ENCODE measurements around the gene TRAK1.

Gene TRAK1

DNA sequence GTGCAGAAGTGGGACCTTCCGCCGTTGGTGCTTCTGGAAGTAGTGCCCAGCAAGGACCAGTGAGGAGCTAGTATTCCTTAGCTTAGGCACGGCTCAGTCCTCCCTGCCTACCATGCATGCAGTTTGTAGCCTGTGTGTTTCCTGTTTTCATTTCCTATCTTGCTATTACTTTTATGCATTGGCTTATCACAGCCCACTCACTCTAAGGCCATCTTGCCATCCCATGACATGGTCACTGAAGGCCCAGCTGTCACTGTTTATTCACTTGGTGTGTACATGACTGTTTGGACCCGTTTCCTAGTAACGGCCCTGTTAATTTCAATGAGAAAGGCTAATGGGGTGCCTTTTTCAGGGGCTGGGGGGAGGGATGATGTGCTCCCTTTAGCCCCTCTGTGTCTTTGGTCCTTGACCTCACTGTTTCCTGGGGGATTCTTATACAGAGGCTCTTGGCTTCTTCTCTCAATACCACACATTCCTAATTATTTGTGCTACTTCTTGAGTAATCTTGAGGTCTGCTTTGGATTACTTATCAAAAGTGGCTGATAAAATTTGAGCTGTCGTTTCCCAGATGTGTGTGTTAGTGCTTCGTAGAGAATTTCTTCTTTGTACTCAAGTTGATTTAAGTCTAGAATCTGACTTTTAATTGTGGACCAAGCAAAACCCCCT lies 24.5 kb upstream of the TRAK1 start:
- no peak for DNase-seq (ENCODE audit: low read depth in 3 of 3, low spot score in 1 of 3)

DNA sequence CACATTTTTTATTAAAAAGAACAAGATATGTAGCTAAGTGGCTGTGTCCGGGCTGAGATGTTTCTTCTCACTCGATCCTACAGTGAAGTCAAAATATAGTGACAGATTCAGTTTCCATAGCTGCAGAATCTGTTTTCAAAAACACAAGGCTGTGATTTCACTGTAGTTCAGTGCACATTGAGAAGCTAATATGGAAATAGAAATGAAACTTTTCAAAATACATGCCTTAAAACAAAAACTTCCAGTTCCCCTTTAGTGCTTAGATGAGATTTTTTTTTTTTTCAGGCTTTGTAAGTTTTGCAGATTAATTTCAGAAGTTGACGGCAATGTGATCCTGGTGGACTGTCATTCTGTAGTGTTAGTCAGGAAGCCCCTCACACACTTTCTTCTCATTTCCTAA lies 23.8 kb upstream of the TRAK1 start:
- DNase-seq (ENCODE audit: low read depth in 3 of 3, low spot score in 1 of 3): no peak

DNA sequence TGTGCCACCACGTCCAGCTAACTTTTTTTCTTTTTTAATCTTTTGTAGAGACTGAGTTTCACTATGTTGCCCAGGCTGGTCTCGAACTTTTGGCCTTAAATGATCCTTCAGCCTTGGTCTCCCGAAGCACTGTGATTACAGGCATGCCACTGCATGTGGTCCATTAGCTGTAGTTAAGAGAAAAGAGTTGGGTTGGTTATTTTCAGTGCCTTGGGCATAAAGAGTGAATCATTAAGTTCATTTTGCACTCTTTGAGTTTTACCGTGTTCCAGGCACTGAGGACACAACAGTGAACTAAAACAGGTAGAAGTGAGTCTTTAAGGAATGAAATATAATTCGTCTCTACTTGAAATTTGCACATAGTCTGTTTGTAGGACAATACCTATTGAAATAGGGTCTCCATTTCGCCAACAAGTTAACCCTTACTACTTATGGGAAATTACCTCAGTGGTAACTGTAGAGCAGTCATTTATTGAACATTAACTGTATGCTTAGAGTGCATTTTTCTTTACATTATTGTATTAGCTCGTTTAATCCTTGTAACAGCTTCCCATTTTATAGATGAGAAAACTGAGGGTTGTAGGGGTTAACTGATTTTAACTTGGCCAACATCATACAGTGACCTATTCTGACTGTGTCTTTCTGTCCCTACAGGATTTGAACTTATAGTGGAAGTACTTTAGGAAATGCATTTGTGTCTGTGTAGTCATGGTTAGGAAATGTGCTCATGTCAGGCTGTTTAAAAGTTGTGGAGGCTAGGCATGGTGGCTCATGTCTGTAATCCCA lies 22.7 kb upstream of the TRAK1 start:
- no peak for DNase-seq (ENCODE audit: low read depth in 3 of 3, low spot score in 1 of 3)

GRCh38 chr3:42070089-42070488 lies 21.1 kb upstream of the TRAK1 start:
- DNase-seq (ENCODE audit: low read depth in 3 of 3, low spot score in 1 of 3): no peak

DNA sequence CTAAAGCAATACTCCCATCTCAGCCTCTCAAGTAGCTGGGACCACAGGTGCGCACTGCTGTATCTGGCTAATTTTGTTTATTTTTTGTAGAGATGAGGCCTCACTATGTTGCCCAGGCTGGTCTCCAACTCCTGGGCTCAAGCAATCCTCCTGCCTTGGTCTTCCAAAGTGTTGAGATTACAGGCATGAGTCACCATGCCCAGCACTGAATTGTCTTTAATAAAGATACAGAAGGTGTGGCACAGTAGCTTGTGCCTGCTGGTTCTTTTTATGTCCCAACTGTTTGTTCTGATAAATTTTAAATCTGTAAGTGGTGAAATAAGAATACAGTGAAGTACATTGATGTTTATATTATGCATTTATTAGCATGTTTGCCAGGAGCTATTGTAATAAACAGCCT lies 20.6 kb upstream of the TRAK1 start:
- DNase-seq (ENCODE audit: low read depth in 3 of 3, low spot score in 1 of 3): no peak

GRCh38 chr3:42071904-42072812 lies 19.0 kb upstream of the TRAK1 start:
- no peak for DNase-seq (ENCODE audit: low read depth in 3 of 3, low spot score in 1 of 3)

DNA sequence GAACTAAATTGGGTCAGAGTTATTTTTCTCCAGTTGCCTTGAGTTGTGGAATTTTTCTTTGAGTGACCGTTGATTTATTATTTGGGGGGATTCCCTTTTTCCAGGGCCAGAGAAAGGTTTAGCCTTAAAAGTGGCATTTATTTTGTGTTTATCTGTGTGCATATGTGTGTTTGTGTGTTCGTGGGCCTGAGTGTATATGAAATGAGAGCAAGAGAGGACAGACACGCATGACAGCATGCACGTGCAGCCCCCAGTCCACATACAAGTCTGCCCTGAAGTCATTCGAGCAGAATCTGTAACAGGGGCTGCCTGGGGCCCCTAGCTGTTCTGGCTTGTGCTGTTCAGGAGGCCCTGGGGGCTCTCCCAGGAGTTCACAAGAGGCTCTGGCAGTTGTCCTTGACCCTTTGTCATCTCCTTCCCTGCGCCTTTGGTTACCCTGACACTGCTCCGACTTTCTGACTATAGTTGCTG lies 18.3 kb upstream of the TRAK1 start:
- no peak for DNase-seq (ENCODE audit: low read depth in 3 of 3, low spot score in 1 of 3)

DNA sequence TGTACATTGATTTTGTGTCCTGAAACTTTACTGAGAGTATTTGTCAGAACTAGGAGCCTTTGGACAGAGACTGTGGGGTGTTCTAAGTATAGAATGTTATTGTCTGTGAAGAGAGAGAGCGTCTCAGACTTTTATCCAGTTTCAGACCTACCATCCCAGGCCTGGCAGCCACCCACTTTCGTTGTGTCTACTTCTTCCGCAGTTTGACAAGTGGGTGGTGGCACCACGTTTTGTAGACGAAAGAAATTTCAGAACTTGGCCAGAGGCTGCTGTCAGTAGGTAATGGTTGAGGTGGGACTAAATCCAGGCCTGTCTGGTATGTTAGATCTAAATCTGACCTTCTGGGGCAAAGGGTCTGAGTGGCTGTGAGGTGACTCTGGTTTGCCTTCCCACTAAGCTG lies 13.4 kb upstream of the TRAK1 start:
- DNase-seq (ENCODE audit: low read depth in 3 of 3, low spot score in 1 of 3): no peak

GRCh38 chr3:42078677-42079076 lies 12.5 kb upstream of the TRAK1 start:
- DNase-seq (ENCODE audit: low read depth in 3 of 3, low spot score in 1 of 3): no peak

GRCh38 chr3:42079701-42080452 lies 11.3 kb upstream of the TRAK1 start:
- DNase-seq (ENCODE audit: low read depth in 3 of 3, low spot score in 1 of 3): no peak

DNA sequence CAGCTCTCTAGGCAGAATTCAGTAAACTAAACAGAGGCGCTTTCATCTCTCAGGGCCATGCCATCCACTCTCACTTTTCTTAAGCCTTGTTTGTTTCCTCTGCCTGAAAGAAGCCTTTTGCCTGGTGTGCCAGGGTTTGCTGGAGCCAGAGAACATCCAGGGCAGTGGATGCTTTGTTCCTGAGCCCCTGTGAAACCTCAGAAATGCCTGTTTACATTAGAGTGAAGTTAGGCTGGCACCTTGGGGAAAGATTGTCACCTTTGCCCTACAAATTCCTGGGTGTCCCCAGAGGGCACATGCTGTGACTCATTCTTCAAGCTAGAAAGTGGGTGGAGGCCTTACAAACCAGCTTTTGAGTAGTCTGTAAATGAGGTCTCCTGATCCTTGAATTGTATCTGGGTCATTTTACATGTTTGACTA lies 10.7 kb upstream of the TRAK1 start:
- DNase-seq (ENCODE audit: low read depth in 3 of 3, low spot score in 1 of 3): no peak

GRCh38 chr3:42081838-42082473 lies 9.2 kb upstream of the TRAK1 start:
- DNase-seq (ENCODE audit: low read depth in 3 of 3, low spot score in 1 of 3): no peak

- DNase-seq (ENCODE audit: low read depth in 3 of 3, low spot score in 1 of 3): no peak
These were observed 6.6 kb upstream of the TRAK1 start for GRCh38 chr3:42084586-42084985.

DNA sequence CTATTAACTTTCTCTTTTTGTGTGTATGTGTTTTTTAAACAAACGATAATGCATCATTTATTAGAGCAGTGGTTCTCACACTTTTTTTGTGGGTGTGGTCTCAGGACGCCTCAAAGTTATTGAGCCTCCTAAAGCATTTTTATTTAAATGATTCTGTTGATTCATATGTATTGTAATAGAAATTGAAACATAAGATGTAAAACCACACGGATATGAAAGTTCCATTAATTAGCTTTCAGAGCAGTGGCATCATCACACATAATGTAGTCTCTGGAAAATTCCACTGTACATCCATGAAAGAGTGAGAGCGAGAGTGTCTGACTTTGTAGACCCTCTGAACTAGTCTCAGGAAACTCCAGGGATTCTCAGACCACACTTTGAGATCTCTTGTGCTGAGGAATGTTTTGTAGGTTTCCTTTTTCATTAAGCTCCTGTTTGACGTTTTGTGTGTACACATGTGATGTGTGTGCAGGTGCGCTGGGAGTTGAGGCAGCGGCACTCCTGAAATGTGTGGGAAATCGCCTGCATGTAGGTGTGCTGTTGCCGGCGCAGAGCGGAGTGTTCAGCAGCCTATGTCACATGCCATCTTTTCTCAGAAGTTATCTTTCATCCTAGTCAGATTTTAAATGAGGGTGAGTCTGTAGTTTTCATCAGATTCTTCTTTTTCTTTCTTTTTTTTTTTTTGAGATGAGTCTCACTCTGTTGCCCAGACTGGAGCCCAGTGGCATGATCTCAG lies 5.3 kb upstream of the TRAK1 start:
- DNase-seq (ENCODE audit: low read depth in 3 of 3, low spot score in 1 of 3): no peak

- no peak for DNase-seq (ENCODE audit: low read depth in 3 of 3, low spot score in 1 of 3)
These were observed 2.2 kb upstream of the TRAK1 start for GRCh38 chr3:42088803-42089530.

DNA sequence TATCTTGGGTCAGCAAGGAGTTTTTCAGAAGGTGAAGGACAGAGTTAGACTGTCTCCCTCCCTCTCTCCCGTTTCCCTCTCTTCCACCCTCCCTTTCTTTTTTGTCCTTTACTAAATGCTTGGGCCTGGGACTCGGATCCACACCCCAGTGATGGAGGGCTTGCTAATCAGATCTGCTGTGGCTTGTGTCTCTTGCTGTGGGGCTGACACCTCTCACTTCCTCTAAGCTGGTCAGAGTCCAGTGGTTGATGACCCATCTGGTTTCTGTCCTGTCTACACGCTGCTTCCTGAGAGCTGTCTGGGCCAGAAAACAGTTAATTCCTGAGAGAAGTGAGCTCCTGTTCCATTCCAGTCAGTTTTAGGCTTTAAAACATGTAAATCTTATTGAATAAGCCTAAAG lies 849 bp downstream of the TRAK1 start:
- DNase-seq (ENCODE audit: low read depth in 3 of 3, low spot score in 1 of 3): no peak

DNA sequence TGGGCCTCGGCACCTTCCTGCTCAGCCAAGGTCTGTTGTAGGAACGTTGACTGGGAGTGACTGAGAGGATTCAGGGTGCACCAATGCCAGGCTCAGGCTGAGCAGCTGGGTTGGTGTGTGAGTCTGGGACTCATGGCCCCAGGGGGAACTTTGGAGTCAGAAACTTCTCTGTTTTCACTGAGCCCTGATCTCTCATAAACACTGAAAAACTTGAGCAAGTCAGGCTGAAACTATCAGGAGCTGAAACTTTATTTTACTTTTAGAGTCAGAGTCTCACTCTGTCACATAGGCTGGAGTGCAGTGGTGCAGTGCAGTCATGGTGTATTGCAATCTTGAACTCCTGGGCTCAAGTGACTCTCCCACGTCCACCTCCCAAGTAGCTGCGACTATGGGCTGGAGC lies 3.0 kb downstream of the TRAK1 start:
- no peak for DNase-seq (ENCODE audit: low read depth in 3 of 3, low spot score in 1 of 3)

- DNase-seq (ENCODE audit: low read depth in 3 of 3, low spot score in 1 of 3): no peak
These were observed 3.7 kb downstream of the TRAK1 start for GRCh38 chr3:42094691-42095391.

DNA sequence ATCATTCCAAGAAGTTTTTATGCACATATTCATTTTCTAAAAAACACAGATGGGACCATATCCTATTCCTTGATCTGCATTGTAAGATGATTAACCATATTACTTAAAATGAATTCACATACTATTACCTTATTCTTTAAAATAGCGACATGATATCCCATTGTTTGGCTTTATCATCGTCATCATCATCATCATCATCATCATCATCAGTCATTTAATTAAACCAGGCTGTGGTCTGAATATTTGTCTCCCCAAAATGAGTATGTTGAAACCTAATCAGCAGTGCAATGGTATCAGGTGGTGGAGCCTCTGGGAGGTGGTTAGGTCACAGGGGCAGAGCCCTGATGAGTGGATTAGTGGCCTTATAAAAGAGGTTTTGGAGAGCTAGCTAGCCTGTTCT lies 4.4 kb downstream of the TRAK1 start:
- no peak for DNase-seq (ENCODE audit: low read depth in 3 of 3, low spot score in 1 of 3)

Data from stimulated activated CD4-positive, alpha-beta T cell treated with anti-CD3 and anti-CD28 coated beads, TNF-alpha, amount 100 ng/mL, for 1 hour (primary cell).